ENCODE data around the gene TAS2R14. TPM values are rescaled to one million over a fixed set of nuclear protein-coding genes. Genes with fewer than 3 reads are reported as not detected.

TAS2R14 gene
- total RNA-seq, 1 experiment from 2014 or later, result 2.7 TPM

- H3K27me3 ChIP-seq (replicated peaks; ENCODE audit: control insufficient read depth, insufficient read depth, low read length), result no peaks in the 10 kb centered on the region
- Mint-ChIP-seq H3K4me3 (ENCODE audit: unreplicated experiment) (no peak overlapping the region), H3K36me3 (ENCODE audit: insufficient read depth, unreplicated experiment) (peaks cover 1% of the 10 kb centered on the region), H3K27ac (ENCODE audit: unreplicated experiment) (no peak overlapping the region), H3K27me3 (ENCODE audit: insufficient read depth, unreplicated experiment) (no peaks in the 10 kb centered on the region), H3K4me1 (ENCODE audit: low read depth, unreplicated experiment) (no peaks in the 10 kb centered on the region), H3K9me3 (ENCODE audit: unreplicated experiment) (peaks cover 5% of the 10 kb centered on the region)
- no peak overlapping the region for H3K4me3 ChIP-seq (ENCODE audit: low read depth, low read length)
- no peak for DNase-seq
- no TSS peak for BruUV-seq (replicated peaks)
- CTCF ChIA-PET, result no interaction called here
- no peaks in the 10 kb centered on the region for H3K9me3 ChIP-seq
- H3K4me1 ChIP-seq, result no peaks in the 10 kb centered on the region
- intact Hi-C loops (cut with micrococcal nuclease; ENCODE audit: unreplicated experiment), result no loop called here
- H3K36me3 ChIP-seq (ENCODE audit: control insufficient read depth, insufficient read depth, low read length), result no peaks in the 10 kb centered on the region
- TF ChIP-seq CTCF (IDR thresholded peaks at IDR 0.05; ENCODE audit: insufficient read depth in 1 of 2, low read depth in 1 of 2, low read length in 1 of 2, severe bottlenecking in 1 of 2, unreplicated experiment in 1 of 2), result no peak
- POLR2A ChIA-PET, result no interaction called here
Observed at GRCh38 chr12:10910380-10910779, 28.7 kb downstream of the TAS2R14 start.

GRCh38 chr12:10909462-10909861 is 29.6 kb downstream of the TAS2R14 start, which contains the start of gene TAS2R13:
TSS of gene TAS2R13 (minus strand) at chr12:10909562. CDS start at chr12:10909298, 264 bp downstream.
- Mint-ChIP-seq H3K36me3 (ENCODE audit: insufficient read depth, unreplicated experiment) (peaks cover 11% of the 10 kb centered on the region), H3K9me3 (ENCODE audit: unreplicated experiment) (peaks cover 15% of the 10 kb centered on the region), H3K4me1 (ENCODE audit: low read depth, unreplicated experiment) (no peaks in the 10 kb centered on the region), H3K27me3 (ENCODE audit: insufficient read depth, unreplicated experiment) (no peaks in the 10 kb centered on the region), H3K4me3 (ENCODE audit: unreplicated experiment) (no peak within 1 kb of the TSS), H3K27ac (ENCODE audit: unreplicated experiment) (no peak within 1 kb of the TSS)
- Histone ChIP-seq H3K4me1 (no peaks in the 10 kb centered on the region), H3K27me3 (replicated peaks; ENCODE audit: control insufficient read depth, insufficient read depth, low read length) (no peaks in the 10 kb centered on the region), H3K9me3 (peaks cover 3% of the 10 kb centered on the region), H3K4me3 (ENCODE audit: low read depth, low read length) (no peak within 1 kb of the TSS), H3K36me3 (ENCODE audit: control insufficient read depth, insufficient read depth, low read length) (no peaks in the 10 kb centered on the region)
- CTCF ChIA-PET, result no interaction called here
- POLR2A ChIA-PET, result no interaction called here
- intact Hi-C loops (cut with micrococcal nuclease; ENCODE audit: unreplicated experiment), result no loop called here
- no peak for TF ChIP-seq CTCF (IDR thresholded peaks at IDR 0.05; ENCODE audit: insufficient read depth in 1 of 2, low read depth in 1 of 2, low read length in 1 of 2, severe bottlenecking in 1 of 2, unreplicated experiment in 1 of 2)
- DNase-seq, result no peak
- no TSS peak for BruUV-seq (replicated peaks)

GRCh38 chr12:10904686-10905085 is 34.4 kb downstream of the TAS2R14 start:
- no peak for TF ChIP-seq CTCF (IDR thresholded peaks at IDR 0.05; ENCODE audit: insufficient read depth in 1 of 2, low read depth in 1 of 2, low read length in 1 of 2, severe bottlenecking in 1 of 2, unreplicated experiment in 1 of 2)
- BruUV-seq (replicated peaks), result no TSS peak
- Mint-ChIP-seq H3K27ac (ENCODE audit: unreplicated experiment) (no peak overlapping the region), H3K4me3 (ENCODE audit: unreplicated experiment) (no peak overlapping the region), H3K9me3 (ENCODE audit: unreplicated experiment) (peaks cover 40% of the 10 kb centered on the region), H3K36me3 (ENCODE audit: insufficient read depth, unreplicated experiment) (peaks cover 17% of the 10 kb centered on the region), H3K27me3 (ENCODE audit: insufficient read depth, unreplicated experiment) (no peaks in the 10 kb centered on the region), H3K4me1 (ENCODE audit: low read depth, unreplicated experiment) (no peaks in the 10 kb centered on the region)
- Histone ChIP-seq H3K36me3 (ENCODE audit: control insufficient read depth, insufficient read depth, low read length) (no peaks in the 10 kb centered on the region), H3K4me3 (ENCODE audit: low read depth, low read length) (no peak overlapping the region), H3K4me1 (no peaks in the 10 kb centered on the region), H3K9me3 (peaks cover 9% of the 10 kb centered on the region), H3K27me3 (replicated peaks; ENCODE audit: control insufficient read depth, insufficient read depth, low read length) (no peaks in the 10 kb centered on the region)
- DNase-seq, result no peak
- POLR2A ChIA-PET, result no interaction called here
- CTCF ChIA-PET, result no interaction called here
- intact Hi-C loops (cut with micrococcal nuclease; ENCODE audit: unreplicated experiment), result no loop called here
